ENCODE measurements around the gene CLCN3. TPM values are rescaled to one million over a fixed set of nuclear protein-coding genes. Genes with fewer than 3 reads are reported as not detected.

The CLCN3 gene
- total and polyA plus RNA-seq, 9 of the 15 experiments (the other 6 are each of a cell fraction or from before 2014, with no cell fraction given): 12.7 to 60.6 (median 38.5) TPM

GRCh38 chr4:169649545-169650226, 29.3 kb downstream of the CLCN3 start (continued):
- TF ChIP-seq RFX5 (IDR thresholded peaks at IDR 0.05; ENCODE audit: low read depth, low read length) (no peak), E2F4 (CRISPR knock-in tag; IDR thresholded peaks at IDR 0.05; ENCODE audit: low read depth) (no peak), ZNF121 (CRISPR knock-in tag; conservative IDR thresholded peaks at IDR 0.05) (no peak), ZBTB49 (CRISPR knock-in tag; IDR thresholded peaks at IDR 0.05; ENCODE audit: borderline replicate concordance) (no peak), MAFK (IDR thresholded peaks at IDR 0.05; ENCODE audit: low read length) (peak; percentile 61; the same call in 1 of the 2 replicates), HIVEP1 (CRISPR knock-in tag; IDR thresholded peaks at IDR 0.05) (no peak), VEZF1 (CRISPR knock-in tag; IDR thresholded peaks at IDR 0.05) (no peak), ZEB2 (IDR thresholded peaks at IDR 0.05) (no peak), GTF2E2 (tag; IDR thresholded peaks at IDR 0.05) (no peak), POU5F1 (IDR thresholded peaks at IDR 0.05; ENCODE audit: borderline replicate concordance, low read depth, low read length, partially characterized antibody) (no peak), ZNF324 (CRISPR knock-in tag; IDR thresholded peaks at IDR 0.05) (no peak), ZBTB5 (IDR thresholded peaks at IDR 0.05) (no peak), ZC3H8 (IDR thresholded peaks at IDR 0.05) (no peak), RCOR1 (IDR thresholded peaks at IDR 0.05; ENCODE audit: borderline replicate concordance in 1 of 2, low read depth in 2 of 2, low read length in 2 of 2) (0 out of 4 replicates have a peak, but pooled peaks of 1 of the 2 experiments have one; percentile 32), ZNF586 (CRISPR knock-in tag; conservative IDR thresholded peaks at IDR 0.05) (no peak), CHD4 (IDR thresholded peaks at IDR 0.05; ENCODE audit: insufficient read depth, insufficient replicate concordance, low read depth, low read length, poor library complexity, severe bottlenecking) (no peak), RBFOX2 (IDR thresholded peaks at IDR 0.05; ENCODE audit: low read depth, low read length) (no peak), KHSRP (IDR thresholded peaks at IDR 0.05) (no peak), ATF7 (IDR thresholded peaks at IDR 0.05) (peak; percentile 32; the same call in 1 of the 2 replicates)

Data from K562 (cell line).